GM10847 (cell line): ENCODE data around the gene IGFLR1.

Experiments used
- POLR2A ChIP-seq: IDR thresholded peaks from 2 replicates; pipeline ENCODE4 v1.6.1; 2011; ENCODE audit not compliant: insufficient read length; ENCODE audit errors: extremely low read depth

Gene IGFLR1

GRCh38 chr19:35739275-35740107, 2.8 kb downstream of the IGFLR1 start:
- TF ChIP-seq POLR2A: no peak

DNA sequence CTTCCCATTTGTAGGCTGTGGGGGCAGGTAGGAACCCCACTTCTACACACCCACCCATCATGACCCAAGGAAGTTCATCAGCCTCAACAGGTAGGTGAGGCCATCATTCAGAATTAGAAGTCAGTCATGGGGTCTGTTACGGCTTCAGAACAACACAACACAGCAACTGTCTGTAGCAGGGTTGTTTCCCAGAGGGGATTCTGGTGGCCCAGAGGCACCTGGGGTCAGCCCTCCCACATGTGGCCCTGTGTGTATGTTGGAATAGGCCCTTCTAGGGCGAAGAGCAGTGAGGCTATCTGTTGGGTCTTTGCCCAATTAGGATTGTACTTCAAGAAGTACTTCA, 3.4 kb downstream of the IGFLR1 start:
- no peak for TF ChIP-seq POLR2A

- TF ChIP-seq POLR2A: no peak
Measured at GRCh38 chr19:35738021-35738886, 4.0 kb downstream of the IGFLR1 start.

- TF ChIP-seq POLR2A: no peak
Measured at GRCh38 chr19:35736913-35737886, 5.1 kb downstream of the IGFLR1 start.

DNA sequence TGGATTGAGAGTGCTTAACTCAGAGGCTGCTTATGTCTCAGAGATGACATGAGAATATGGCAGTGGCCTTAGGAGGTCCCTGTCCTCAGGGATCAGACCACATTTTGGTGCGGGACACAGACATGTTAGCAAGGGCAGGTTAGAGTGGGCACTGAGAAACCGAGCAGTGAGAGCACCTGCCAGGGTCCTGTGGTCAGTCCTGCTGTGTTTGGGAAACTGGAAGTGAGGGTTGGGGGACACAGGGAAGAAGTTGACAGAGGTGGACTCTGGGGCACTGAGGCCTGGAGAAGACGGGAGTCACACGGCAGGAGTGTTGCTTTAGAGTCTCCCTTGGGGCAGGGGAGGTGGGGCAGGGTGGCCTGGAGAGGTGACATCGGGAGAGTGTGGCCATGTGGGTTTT, 7.4 kb downstream of the IGFLR1 start:
- TF ChIP-seq POLR2A: no peak

DNA sequence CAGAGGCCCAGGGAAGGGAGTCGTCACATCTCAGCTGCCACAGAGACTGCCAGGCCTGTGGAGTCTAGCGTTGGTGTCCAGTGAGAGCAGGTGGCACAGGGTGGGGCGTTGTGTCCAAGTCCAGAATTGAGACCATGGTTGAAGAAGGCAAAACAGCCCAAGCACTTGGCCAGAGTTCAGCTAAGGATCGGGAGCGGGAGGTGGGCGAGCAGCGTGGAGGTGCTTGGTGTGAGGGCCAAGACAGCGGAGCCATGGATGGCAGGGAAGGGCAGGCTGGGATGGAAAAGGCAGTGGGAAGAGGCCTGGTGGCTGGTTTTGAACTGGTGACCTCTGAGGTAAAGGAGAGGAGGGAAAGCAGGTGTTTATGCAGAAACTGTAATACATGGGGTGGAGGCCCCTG, 8.0 kb downstream of the IGFLR1 start:
- no peak for TF ChIP-seq POLR2A

GRCh38 chr19:35733180-35734125, 8.8 kb downstream of the IGFLR1 start:
- no peak for TF ChIP-seq POLR2A

- TF ChIP-seq POLR2A: no peak
Measured at GRCh38 chr19:35732540-35733179, 9.6 kb downstream of the IGFLR1 start.

DNA sequence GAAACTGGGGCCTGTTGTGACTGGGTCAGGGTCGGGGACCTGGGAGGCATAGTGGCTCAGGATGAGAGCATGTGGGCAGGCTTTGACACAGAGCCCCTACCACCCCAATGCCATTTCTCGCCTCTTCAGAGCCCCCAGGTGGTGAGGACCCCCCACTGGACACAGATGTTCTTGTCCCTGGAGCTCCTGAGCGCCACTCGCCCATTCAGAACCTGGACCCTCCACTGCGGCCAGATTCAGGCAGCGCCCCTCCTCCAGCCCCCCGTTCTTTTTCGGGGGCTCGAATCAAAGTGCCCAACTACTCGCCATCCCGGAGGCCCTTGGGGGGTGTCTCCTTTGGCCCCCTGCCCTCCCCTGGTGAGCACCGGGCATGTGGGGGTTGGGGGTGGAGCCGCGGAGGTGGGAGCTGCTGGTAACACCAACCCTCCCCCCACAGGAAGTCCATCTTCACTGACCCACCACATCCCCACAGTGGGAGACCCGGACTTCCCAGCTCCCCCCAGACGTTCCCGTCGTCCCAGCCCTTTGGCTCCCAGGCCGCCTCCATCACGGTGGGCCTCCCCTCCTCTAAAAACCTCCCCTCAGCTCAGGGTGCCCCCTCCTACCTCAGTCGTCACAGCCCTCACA, 10.4 kb downstream of the IGFLR1 start:
- no peak for TF ChIP-seq POLR2A

- TF ChIP-seq POLR2A: no peak
Measured at GRCh38 chr19:35731353-35731752, 10.9 kb downstream of the IGFLR1 start.

DNA sequence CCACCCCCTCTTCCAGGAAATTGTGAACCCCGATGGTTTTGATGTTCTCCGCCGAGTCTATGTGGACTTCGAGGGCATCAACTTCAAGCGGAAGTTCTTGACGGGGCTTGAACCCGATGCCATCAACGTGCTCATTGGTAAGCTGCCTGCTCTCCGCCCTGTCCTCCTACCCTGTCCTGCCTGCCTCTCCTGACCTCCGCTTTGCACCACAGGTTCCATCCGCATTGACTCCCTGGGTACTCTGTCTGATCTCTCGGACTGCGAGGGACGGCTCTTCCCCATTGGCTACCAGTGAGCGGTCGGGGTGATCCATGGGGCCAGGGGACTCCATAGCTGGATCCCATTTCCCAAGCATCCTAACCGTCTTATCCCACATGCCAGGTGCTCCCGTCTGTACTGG, 11.9 kb downstream of the IGFLR1 start:
- TF ChIP-seq POLR2A: no peak

DNA sequence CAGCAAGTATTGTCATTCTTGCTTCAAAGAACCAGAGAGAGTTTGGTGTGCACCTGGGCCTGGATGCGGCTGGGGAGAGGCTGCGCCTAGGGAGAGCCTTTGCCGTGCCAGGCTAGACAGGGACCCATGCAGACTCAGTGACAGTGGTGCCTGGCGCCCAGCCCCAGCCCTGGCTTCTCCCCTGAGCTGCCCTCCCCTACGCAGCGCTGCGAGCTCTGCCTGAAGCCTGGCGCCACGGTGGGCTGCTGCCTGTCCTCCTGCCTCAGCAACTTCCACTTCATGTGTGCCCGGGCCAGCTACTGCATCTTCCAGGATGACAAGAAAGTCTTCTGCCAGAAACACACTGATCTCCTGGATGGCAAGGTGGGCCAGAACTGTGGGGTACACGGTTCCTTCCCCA, 12.5 kb downstream of the IGFLR1 start:
- TF ChIP-seq POLR2A: no peak

GRCh38 chr19:35729021-35729420, 13.2 kb downstream of the IGFLR1 start:
- TF ChIP-seq POLR2A: no peak
